ENCODE measurements around the gene NR3C2.

- TF ChIP-seq CTCF (IDR thresholded peaks at IDR 0.05; ENCODE audit: insufficient read depth, low read length, poor library complexity, severe bottlenecking) (no peak), EZH2phosphoT487 (conservative IDR thresholded peaks at IDR 0.05; ENCODE audit: low read length) (no peak)
Measured at GRCh38 chr4:148359769-148360168, 82.4 kb downstream of the NR3C2 start.
